Keratinocyte (primary cell): Measurements from ENCODE around the gene MYLIP. TPM values are rescaled to one million over a fixed set of nuclear protein-coding genes. Genes with fewer than 3 reads are reported as not detected.

Experiments used
- DNase-seq: peaks from one replicate; pipeline ENCODE4 v3.0.0-alpha.2; 2011; ENCODE audit warnings: low read depth, missing footprints, low spot score
- FAIRE-seq: peaks from 2 replicates; lab custom pipeline; 2011; peaks lifted over from hg19 to GRCh38; lab: Jason Lieb, UNC
- H2AFZ ChIP-seq: 2 replicates; pipeline ENCODE4 v1.6.0; 2012; ENCODE audit warnings: low read length, control low read depth, inconsistent platforms; ENCODE audit not compliant: control insufficient read depth
- H3K27ac ChIP-seq: 2 replicates; pipeline ENCODE4 v1.5.1; 2011; ENCODE audit warnings: low read length; ENCODE audit not compliant: control insufficient read depth, insufficient read depth
- H3K27me3 ChIP-seq: 3 replicates; pipeline ENCODE4 v1.6.0; 2011; ENCODE audit warnings: low read length; ENCODE audit not compliant: control insufficient read depth, insufficient read depth; ENCODE audit errors: extremely low read depth
- H3K36me3 ChIP-seq, 2 experiments: 2 replicates in 1 of 2; 3 replicates in 1 of 2; pipeline ENCODE4 v1.5.1; 2011; ENCODE audit warnings: low read length in 2 of 2, mild to moderate bottlenecking in 1 of 2; ENCODE audit not compliant: control insufficient read depth in 2 of 2, insufficient read depth in 2 of 2; ENCODE audit errors: extremely low read depth in 1 of 2
- H3K4me1 ChIP-seq: 3 replicates; pipeline ENCODE4 v1.5.1; 2011; ENCODE audit warnings: low read length; ENCODE audit not compliant: control insufficient read depth, insufficient read depth; ENCODE audit errors: extremely low read depth
- H3K4me2 ChIP-seq: 3 replicates; pipeline ENCODE4 v1.6.0; 2011; ENCODE audit warnings: low read depth, low read length; ENCODE audit not compliant: control insufficient read depth, insufficient read depth; ENCODE audit errors: extremely low read depth
- H3K4me3 ChIP-seq, 3 experiments: fragments of 200-600 bp in 1 of 3; sonication (generic) in 1 of 3; 2 replicates in 2 of 3; 3 replicates in 1 of 3; pipeline ENCODE4 v1.5.1; 2011 to 2016; ENCODE audit warnings: low read length in 3 of 3, mild to moderate bottlenecking in 3 of 3, control low read depth in 2 of 3, inconsistent platforms in 1 of 3, low read depth in 1 of 3, mixed read lengths in 1 of 3, mixed run types in 1 of 3, moderate library complexity in 1 of 3; ENCODE audit not compliant: control insufficient read depth in 2 of 3, insufficient read depth in 2 of 3; ENCODE audit errors: extremely low read depth in 1 of 3
- H3K79me2 ChIP-seq: 2 replicates; pipeline ENCODE4 v1.6.0; 2012; ENCODE audit warnings: low read length; ENCODE audit not compliant: control insufficient read depth, insufficient read depth
- H3K9ac ChIP-seq: 3 replicates; pipeline ENCODE4 v1.6.0; 2011; ENCODE audit warnings: low read length; ENCODE audit not compliant: control insufficient read depth, insufficient read depth; ENCODE audit errors: extremely low read depth
- H3K9me1 ChIP-seq: 3 replicates; pipeline ENCODE4 v1.6.0; 2011; ENCODE audit warnings: low read length; ENCODE audit not compliant: control insufficient read depth, insufficient read depth; ENCODE audit errors: extremely low read depth
- H3K9me3 ChIP-seq: 2 replicates; pipeline ENCODE4 v1.5.1; 2012; ENCODE audit warnings: low read depth, low read length; ENCODE audit not compliant: control insufficient read depth
- H4K20me1 ChIP-seq: 3 replicates; pipeline ENCODE4 v1.6.0; 2011; ENCODE audit warnings: low read length; ENCODE audit not compliant: control insufficient read depth, insufficient read depth; ENCODE audit errors: extremely low read depth
- CTCF ChIP-seq, 3 experiments: IDR thresholded peaks in 1 of 3; conservative IDR thresholded peaks in 1 of 3; optimal IDR thresholded peaks in 1 of 3; 2 replicates in 2 of 3; 3 replicates in 1 of 3; pipeline versions ENCODE3 to v1.5.1; 2011; ENCODE audit warnings: low read length in 3 of 3, mild to moderate bottlenecking in 3 of 3, moderate library complexity in 2 of 3, control low read depth in 1 of 3, inconsistent platforms in 1 of 3; ENCODE audit not compliant: insufficient read depth in 2 of 3; ENCODE audit errors: extremely low read depth in 1 of 3
- EZH2 ChIP-seq: IDR thresholded peaks from one replicate; pipeline ENCODE4 v1.6.1; 2012; ENCODE audit warnings: inconsistent platforms, mild to moderate bottlenecking, low read length, moderate library complexity
- dilution Hi-C: fragments of 300-500 bp; cut with MboI; formaldehyde crosslinking; loops from one replicate; pipeline ENCODE4 v1.7.0; 2020; ENCODE audit warnings: low sequenced_read_pairs; ENCODE audit not compliant: extremely low pct_ligation_motif_present
- polyA plus RNA-seq, 5 experiments: library from polyadenylated mRNA; depleted of rRNA in 3 of 5; stranded (reverse) in 3 of 5; stranded (forward) in 1 of 5; unstranded in 1 of 5; fragments of >200 nt; gene quantifications; 1 replicate in 1 of 5; 2 replicates in 3 of 5; 3 replicates in 1 of 5; pipeline versions ENCODE4 v1.2.1 to v1.2.3, GENCODE V29; 2011 to 2012; ENCODE audit warnings: missing spikeins in 2 of 5, low read depth in 1 of 5, low replicate concordance in 1 of 5

MYLIP gene
- polyA plus RNA-seq, 1 donor (not counting 4 experiments of a cell fraction or from before 2014, with no cell fraction given) = 5.8 TPM

- no peak for TF ChIP-seq CTCF (optimal IDR thresholded peaks at IDR 0.05 in 1 of 3, IDR thresholded peaks at IDR 0.05 in 1 of 3, conservative IDR thresholded peaks at IDR 0.05 in 1 of 3; ENCODE audit: extremely low read depth in 1 of 3, insufficient read depth in 2 of 3, low read length in 3 of 3)
- no peak for TF ChIP-seq EZH2
- H3K9me1 ChIP-seq = no peaks in the 10 kb centered on the region
- H3K79me2 ChIP-seq = no peaks in the 10 kb centered on the region
- peaks cover 12% of the 10 kb centered on the region for H3K4me1 ChIP-seq
- dilution Hi-C loops = no loop called here
- H3K4me2 ChIP-seq = no peak overlapping the region
- no peak overlapping the region for H3K27ac ChIP-seq
- FAIRE-seq (peak; percentile 46), DNase-seq (no peak)
- H3K9me3 ChIP-seq = no peaks in the 10 kb centered on the region
- H3K36me3 ChIP-seq = no peaks in the 10 kb centered on the region
- H4K20me1 ChIP-seq = no peaks in the 10 kb centered on the region
- no peak overlapping the region for H3K4me3 ChIP-seq
- no peak overlapping the region for H3K9ac ChIP-seq
- H3K27me3 ChIP-seq = peaks cover 12% of the 10 kb centered on the region
- no peak overlapping the region for H2AFZ ChIP-seq
These were observed 34.8 kb downstream of the MYLIP start for GRCh38 chr6:16163535-16164300.

- dilution Hi-C loops = no loop called here
- DNase-seq (no peak), FAIRE-seq (no peak)
- Histone ChIP-seq H3K27ac (no peak overlapping the region), H3K9ac (no peak overlapping the region), H3K9me3 (no peaks in the 10 kb centered on the region), H3K4me1 (peaks cover 12% of the 10 kb centered on the region), H3K4me3 (no peak overlapping the region), H3K79me2 (no peaks in the 10 kb centered on the region), H3K9me1 (no peaks in the 10 kb centered on the region), H2AFZ (no peak overlapping the region), H3K4me2 (no peak overlapping the region), H4K20me1 (no peaks in the 10 kb centered on the region), H3K36me3 (no peaks in the 10 kb centered on the region), H3K27me3 (peaks cover 12% of the 10 kb centered on the region)
- TF ChIP-seq EZH2 (no peak), CTCF (optimal IDR thresholded peaks at IDR 0.05 in 1 of 3, IDR thresholded peaks at IDR 0.05 in 1 of 3, conservative IDR thresholded peaks at IDR 0.05 in 1 of 3; ENCODE audit: extremely low read depth in 1 of 3, insufficient read depth in 2 of 3, low read length in 3 of 3) (no peak)
These were observed 36.8 kb downstream of the MYLIP start for GRCh38 chr6:16165641-16166040.
